ENCODE results near the gene SURF1. TPM values are rescaled to one million over a fixed set of nuclear protein-coding genes. Genes with fewer than 3 reads are reported as not detected.

Gene SURF1
- total RNA-seq, 3 donors from 2014 or later = 45.9 to 61.4 (median 46.8) TPM

DNA sequence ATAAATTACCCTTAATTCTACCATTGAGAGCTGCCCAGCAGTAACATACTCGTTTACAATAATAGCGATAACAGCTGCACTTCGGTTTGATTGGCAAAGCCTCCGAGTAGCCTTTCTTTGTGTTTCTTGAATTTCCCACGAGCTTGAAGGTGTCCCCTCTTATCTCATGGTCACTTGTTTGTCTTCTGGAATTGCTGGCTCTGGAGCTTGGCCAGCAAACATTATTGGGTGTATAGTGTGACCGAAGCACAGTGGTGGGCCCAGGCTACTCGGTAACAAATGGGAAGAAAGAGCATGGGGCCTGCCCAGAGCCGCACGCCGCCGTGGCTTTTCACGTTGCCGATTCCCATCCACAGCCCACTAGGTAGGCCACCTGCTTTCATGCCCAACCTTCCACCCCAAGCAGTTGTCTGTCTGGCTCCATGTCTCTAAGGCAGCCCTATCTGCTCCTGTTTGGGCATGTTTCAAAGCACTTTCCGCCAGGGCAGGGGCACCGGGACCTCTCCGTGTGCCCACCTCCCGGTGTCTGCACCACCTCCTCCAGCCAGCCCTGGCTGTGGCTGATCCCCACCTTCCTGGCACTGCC lies 28.5 kb upstream of the SURF1 start:
- TF ChIP-seq, protein P1, sequence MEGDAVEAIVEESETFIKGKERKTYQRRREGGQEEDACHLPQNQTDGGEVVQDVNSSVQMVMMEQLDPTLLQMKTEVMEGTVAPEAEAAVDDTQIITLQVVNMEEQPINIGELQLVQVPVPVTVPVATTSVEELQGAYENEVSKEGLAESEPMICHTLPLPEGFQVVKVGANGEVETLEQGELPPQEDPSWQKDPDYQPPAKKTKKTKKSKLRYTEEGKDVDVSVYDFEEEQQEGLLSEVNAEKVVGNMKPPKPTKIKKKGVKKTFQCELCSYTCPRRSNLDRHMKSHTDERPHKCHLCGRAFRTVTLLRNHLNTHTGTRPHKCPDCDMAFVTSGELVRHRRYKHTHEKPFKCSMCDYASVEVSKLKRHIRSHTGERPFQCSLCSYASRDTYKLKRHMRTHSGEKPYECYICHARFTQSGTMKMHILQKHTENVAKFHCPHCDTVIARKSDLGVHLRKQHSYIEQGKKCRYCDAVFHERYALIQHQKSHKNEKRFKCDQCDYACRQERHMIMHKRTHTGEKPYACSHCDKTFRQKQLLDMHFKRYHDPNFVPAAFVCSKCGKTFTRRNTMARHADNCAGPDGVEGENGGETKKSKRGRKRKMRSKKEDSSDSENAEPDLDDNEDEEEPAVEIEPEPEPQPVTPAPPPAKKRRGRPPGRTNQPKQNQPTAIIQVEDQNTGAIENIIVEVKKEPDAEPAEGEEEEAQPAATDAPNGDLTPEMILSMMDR (IDR thresholded peaks at IDR 0.05) = no peak
- no peak for TF ChIP-seq POLR2A (IDR thresholded peaks at IDR 0.05)
- TF ChIP-seq POLR2AphosphoS5 (IDR thresholded peaks at IDR 0.05) = no peak
- no peaks in the 10 kb centered on the region for H3K9me3 ChIP-seq
- H3K4me3 ChIP-seq = no peak overlapping the region
- intact Hi-C loops (cut with DNase I; ENCODE audit: low total_unique reads) = no loop called here
- no peak overlapping the region for H3K27ac ChIP-seq
- H3K27me3 ChIP-seq = no peaks in the 10 kb centered on the region
- no peaks in the 10 kb centered on the region for H3K36me3 ChIP-seq
- no peak for DNase-seq (ENCODE audit: low spot score in 2 of 2)
- H3K4me1 ChIP-seq = no peaks in the 10 kb centered on the region

GRCh38 chr9:133383438-133383837 lies 27.2 kb upstream of the SURF1 start:
- intact Hi-C loops (cut with DNase I; ENCODE audit: low total_unique reads) = no loop called here
- H3K27me3 ChIP-seq = no peaks in the 10 kb centered on the region

DNA sequence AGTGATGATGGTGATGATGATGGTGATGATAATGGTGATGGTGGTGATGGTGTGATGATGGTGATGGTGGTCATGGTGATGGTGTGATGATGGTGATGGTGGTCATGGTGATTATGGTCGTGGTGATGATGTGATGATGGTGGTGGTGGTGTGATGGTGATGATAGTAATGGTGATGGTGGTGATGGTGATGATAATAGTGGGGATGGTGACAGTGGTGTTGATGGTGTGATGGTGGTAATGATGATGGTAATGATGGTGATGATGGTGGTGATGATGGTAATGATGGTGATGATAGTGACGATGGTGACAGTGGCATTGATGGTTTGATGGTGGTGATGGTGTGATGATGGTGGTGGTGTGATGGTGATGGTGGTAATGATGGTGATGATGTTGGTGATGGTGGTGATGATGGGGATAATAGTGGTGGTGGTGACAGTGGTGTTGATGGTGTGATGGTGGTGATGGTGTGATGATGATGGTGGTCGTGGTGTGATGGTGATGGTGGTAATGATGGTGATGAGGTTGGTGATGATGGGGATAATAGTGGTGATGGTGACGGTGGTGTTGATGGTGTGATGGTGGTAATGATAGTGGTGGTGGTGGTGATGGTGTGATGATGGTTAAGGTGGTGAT lies 26.3 kb upstream of the SURF1 start:
- no peak for DNase-seq (ENCODE audit: low spot score in 2 of 2)
- Histone ChIP-seq H3K4me1 (no peaks in the 10 kb centered on the region), H3K27me3 (no peaks in the 10 kb centered on the region), H3K27ac (no peak overlapping the region), H3K4me3 (no peak overlapping the region), H3K36me3 (no peaks in the 10 kb centered on the region), H3K9me3 (no peaks in the 10 kb centered on the region)
- intact Hi-C loops (cut with DNase I; ENCODE audit: low total_unique reads) = no loop called here
- TF ChIP-seq POLR2AphosphoS5 (IDR thresholded peaks at IDR 0.05) = no peak
- TF ChIP-seq, protein P1 (IDR thresholded peaks at IDR 0.05) = no peak
- TF ChIP-seq POLR2A (IDR thresholded peaks at IDR 0.05) = no peak

More at GRCh38 chr9:133383438-133383837, 27.2 kb upstream of the SURF1 start:
- Histone ChIP-seq H3K36me3 (no peaks in the 10 kb centered on the region), H3K4me1 (no peaks in the 10 kb centered on the region), H3K9me3 (no peaks in the 10 kb centered on the region), H3K4me3 (no peak overlapping the region), H3K27ac (no peak overlapping the region)
- DNase-seq (ENCODE audit: low spot score in 2 of 2) = no peak
- TF ChIP-seq, protein P1 (IDR thresholded peaks at IDR 0.05) = no peak
- TF ChIP-seq POLR2AphosphoS5 (IDR thresholded peaks at IDR 0.05) (no peak), POLR2A (IDR thresholded peaks at IDR 0.05) (no peak)

- no peak for TF ChIP-seq POLR2A (IDR thresholded peaks at IDR 0.05)
- TF ChIP-seq, protein P1 (IDR thresholded peaks at IDR 0.05) = no peak
- TF ChIP-seq POLR2AphosphoS5 (IDR thresholded peaks at IDR 0.05) = no peak
- Histone ChIP-seq H3K4me3 (no peak overlapping the region), H3K4me1 (no peaks in the 10 kb centered on the region), H3K27ac (no peak overlapping the region), H3K36me3 (no peaks in the 10 kb centered on the region), H3K9me3 (no peaks in the 10 kb centered on the region), H3K27me3 (no peaks in the 10 kb centered on the region)
- intact Hi-C loops (cut with DNase I; ENCODE audit: low total_unique reads) = no loop called here
- DNase-seq (ENCODE audit: low spot score in 2 of 2) = no peak
Measured at GRCh38 chr9:133380734-133381133, 24.4 kb upstream of the SURF1 start.
